NCI-H524 (cell line): Measurements from ENCODE around the gene HOXC11.

Experiments
- DNase-seq, 2 experiments: peaks; one replicate each; lab custom pipeline; 2025; lab: John Stamatoyannopoulos, UW

The HOXC11 gene

DNA sequence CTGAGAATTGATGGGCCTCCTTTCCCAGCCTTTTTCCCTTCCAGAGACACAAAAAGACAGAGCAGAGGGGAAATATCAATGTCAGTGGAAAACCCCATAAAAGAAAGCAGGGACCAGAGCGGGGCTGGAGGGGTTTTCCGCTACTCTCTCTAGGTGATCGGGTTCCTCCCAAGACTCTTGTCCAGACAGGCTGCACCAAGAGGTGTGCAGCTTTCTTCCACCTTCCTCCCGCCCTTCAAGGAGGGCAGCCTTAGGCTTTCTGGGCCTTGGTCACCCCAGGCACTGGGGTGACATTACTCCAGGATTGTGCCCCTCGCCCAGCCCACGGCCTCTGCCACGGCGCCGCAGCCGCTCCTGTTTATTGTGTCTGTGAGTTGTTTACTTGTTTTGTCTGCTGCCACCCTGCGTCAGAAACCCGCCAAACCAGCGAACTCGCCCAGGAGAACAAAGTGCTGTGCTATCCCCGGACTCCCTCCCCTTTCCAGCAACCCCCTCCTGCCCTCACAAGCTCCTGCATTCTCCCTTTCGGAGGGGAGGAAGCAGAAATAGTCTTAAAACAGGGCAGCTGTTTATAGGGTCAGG, 48.6 kb downstream of the HOXC11 start:
- DNase-seq = no peak

DNA sequence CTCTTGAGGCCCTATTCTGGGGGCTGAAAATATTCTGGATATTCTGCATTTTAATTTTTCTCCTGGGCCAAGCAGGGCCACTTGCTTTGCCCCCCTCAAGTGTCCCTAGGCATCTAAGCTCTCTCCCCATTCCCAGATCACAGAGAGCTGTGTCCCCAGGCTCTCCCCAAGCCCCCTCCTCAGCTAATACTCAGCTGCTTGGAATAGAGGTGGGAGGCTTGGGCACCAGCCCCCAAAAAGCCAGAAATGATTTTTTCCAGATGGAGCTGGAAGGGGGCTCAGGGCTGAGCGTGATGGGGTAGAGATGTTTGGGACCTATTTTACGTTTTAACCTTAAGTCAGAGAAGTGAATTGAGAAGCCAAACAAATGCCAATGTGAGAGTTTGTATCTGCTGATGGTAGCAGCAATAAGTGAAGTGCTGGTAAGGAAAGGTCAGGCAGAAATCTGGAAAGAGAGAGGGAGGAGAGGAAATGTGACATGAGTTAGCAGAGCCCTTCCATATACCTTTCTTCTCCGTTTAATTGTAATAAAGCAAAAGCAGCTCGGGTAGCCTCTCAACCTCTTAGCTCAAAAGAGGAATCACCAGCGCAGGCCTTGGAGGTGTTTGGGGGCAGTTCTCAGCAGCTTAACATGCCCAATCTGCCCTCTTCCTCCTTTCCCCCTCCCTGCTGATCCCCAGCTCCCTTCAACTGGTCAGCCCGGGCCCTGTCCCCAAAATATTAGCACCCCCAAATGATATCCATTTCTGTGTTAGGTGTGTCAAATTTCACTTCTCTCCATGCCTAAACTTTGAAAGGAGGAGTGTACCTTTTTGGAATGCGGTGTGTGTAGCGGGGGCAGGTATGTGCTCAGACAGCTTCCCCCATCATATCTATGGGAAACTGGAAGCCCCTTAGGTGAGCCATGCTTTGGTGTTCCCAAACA, 50.3 kb downstream of the HOXC11 start:
- no peak for DNase-seq

DNA sequence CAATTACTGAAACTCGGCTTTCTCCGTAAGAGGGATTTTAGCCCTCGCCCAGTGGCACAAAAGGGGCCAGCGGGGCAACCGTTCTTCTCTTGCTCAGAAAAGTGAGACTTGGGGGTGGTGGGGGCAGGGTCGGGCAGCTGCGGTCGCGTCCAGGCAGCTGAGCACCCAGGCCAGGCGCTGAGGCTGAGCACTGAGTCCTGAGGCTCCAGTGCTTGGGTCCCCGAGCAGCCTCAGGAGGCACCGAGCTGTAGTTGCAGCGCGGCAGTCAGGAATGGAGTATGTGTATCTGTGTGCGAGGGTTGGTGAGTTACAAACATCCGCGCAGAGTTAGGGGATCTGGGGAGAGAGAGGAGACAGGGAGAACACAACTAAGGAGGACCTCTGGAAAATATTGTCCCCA, 51.2 kb downstream of the HOXC11 start:
- DNase-seq = no peak

DNA sequence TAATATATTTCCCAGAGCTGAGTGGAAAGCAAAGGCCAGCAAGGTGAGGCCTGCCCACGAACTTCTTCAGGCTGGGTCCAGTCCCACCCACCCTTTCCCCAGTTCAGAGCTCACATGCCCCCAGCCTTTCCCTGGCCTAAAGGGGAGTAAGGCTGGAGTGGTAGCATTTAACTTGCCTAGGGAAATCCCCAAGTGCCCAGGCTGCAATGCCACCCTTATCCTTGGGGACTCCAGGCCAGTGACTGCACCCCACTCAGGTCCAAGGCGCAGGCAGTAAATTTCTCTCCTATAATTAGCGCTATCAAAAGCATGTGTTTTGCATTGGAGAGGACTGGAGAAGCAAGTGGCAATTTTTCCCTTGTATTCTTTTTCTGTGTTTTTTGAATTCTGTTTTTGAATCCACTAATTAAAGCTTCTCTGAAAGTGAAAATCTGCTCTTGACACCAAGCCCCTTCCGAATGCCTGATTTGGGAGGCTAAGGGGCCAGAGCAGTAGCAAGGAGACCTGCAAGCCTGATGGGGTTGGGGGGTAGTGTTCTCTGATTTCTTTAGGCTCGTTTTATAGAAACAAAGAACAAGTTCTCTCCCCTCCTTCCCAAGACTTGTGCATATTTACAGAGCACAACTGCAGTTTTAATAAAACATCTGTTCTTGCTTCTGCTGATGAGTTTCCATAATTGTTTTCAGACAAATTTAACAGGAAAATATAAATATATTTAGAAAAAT, 51.8 kb downstream of the HOXC11 start:
- DNase-seq = no peak

DNA sequence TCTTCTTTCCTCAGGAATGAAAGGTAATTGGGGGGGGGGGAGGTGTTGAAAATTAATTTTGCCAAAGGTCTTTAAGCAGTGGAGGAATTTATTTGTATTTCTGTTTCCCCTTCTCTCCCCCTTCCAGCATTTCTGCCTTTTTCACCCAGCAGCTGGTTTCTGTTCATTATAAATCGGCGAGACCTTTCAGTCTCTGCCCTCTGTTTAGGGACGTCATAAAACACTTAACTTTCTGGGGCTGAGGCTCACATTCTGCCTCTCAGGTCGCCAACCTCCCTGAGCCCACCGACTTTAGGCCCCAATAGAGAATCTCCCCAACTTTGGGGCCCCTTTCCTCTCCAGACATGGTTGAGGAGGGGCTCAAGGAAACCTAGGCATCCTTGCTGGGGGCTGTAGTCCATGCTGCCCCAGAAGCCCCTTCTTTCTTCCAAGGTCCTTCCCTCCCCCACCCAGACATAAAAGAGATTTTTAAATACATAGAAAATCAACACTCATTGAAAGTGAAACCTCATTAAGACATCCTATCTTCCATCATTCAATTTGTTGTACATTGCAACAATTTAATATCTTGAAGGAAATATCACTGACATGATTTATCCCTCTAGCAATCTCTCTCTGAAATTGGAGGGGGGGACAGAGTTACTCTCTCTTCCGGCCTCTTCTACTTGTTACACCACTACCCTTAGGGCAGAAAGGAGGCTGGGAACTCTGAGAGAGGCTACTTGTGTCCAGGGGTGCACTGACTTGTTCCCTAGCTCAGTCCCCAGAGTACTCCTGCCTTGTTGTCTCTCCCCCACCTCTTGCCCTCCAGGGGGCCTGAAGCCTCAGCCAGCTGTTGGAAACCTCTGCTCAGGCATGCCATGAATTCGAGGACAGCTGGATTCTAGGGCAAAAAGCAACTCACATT, 52.8 kb downstream of the HOXC11 start:
- no peak for DNase-seq

DNA sequence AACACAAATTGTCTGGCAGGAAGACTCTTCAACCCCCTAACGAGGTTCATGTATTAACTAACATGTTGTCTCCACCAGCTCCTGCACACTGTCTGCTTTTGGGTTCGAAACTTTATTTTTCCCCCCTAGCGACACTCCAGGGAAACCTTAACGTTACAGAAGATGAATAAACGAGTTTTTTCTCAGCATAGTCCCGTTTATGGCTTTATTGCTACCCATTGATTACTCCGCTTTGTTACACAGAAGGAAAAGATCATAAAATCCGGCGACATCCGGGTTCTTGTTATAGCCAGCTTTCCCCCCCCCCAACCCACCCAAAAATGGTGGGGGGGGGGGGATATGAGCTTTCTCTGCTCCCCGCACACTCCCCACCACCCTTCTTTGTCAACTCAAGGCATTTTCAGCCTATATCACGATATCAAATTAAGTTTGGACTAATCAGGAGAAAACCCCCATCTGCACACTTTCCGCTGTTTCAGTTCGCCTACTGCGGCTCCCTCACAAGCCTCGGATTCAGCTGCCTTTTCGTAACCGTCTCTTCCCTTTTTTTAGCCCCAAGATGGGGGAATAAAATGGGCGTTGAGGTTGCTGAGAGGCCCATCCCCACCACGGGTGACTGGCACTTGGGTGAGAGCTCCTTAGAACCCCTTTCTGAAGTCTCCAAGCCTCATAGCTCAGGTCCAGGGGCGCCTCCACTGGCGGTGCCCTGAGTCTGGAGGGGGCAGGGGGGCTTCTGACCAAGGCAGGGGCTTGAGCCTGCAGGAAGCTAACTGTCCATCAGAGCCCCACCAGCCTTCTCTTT, 53.9 kb downstream of the HOXC11 start:
- DNase-seq = no peak
